ENCODE results near the gene PLCB2.

Gene PLCB2

GRCh38 chr15:40287968-40288367 lies 19.8 kb downstream of the PLCB2 start:
- no peak for TF ChIP-seq CTCF (IDR thresholded peaks at IDR 0.05; ENCODE audit: low read depth, low read length)
- no peak for DNase-seq (ENCODE audit: extremely low read depth, low read depth)

DNA sequence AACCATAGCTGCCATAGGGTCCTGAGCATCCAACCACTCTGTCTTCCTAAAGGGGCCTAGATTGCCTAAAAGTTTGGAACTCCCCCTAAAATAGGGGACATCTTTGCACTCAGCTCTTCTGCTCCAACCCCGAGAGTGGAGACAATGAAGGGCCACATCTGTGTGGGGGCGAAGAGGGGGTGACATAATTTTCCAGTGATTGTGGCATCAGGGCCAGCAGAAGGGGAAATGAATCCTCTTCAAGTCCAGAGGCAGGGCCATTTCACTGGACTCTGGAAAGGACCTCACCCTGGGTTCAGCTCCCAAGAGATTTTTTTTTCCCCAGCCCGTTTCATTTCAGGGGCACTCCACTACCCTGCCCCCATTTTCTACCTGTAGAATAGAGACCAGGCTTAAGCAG lies 20.2 kb downstream of the PLCB2 start:
- DNase-seq (ENCODE audit: extremely low read depth, low read depth): no peak
- no peak for TF ChIP-seq CTCF (IDR thresholded peaks at IDR 0.05; ENCODE audit: low read depth, low read length)

- DNase-seq (ENCODE audit: extremely low read depth, low read depth): no peak
- no peak for TF ChIP-seq CTCF (IDR thresholded peaks at IDR 0.05; ENCODE audit: low read depth, low read length)
Observed at GRCh38 chr15:40286794-40287193, 20.9 kb downstream of the PLCB2 start.

DNA sequence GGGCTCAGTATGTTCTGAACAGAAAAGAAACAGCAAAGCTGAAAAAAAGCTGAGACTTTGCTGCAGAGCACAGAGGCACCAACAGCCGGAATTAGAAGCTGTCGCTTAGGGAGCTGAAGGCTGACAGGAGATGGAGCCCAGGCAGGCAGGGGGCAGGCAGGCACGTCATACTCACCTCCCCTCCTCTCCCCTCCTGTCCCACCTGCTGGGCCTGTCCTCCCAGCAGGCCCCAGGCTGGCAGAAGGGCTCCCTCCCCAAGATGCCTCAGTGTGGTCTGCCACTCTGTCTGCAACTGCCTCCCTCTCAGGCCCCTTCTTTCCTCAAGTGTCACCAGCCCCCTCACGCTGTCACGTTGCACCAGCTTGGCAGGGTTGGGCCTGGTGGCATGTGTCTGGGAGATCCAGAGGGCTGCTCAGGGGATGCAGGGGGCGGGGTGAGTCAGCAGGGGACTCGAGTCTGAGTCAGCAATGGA lies 21.6 kb downstream of the PLCB2 start:
- no peak for TF ChIP-seq CTCF (IDR thresholded peaks at IDR 0.05; ENCODE audit: low read depth, low read length)
- no peak for DNase-seq (ENCODE audit: extremely low read depth, low read depth)

- no peak for TF ChIP-seq CTCF (IDR thresholded peaks at IDR 0.05; ENCODE audit: low read depth, low read length)
- DNase-seq (ENCODE audit: extremely low read depth, low read depth): no peak
Observed at GRCh38 chr15:40285554-40286011, 22.2 kb downstream of the PLCB2 start.

DNA sequence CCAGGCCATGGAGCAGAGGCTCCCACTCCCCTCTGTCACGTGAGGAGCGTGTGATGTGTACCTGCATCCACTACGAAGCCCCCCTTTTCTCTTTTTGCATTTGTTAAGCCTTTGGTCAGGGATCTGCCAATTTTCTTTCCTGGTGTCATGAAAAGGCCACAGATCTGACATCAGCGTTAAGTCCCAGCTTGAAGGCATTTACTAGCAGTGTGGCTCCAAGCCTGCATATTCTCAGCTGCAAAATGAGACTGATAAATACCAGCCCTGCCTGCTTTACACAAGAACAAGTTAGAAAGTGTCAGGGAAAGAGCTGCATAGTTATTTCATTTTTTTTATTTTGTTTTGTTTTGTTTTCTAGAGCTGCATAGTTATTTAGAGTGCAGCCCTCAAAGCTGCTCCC lies 22.6 kb downstream of the PLCB2 start:
- TF ChIP-seq CTCF (IDR thresholded peaks at IDR 0.05; ENCODE audit: low read depth, low read length): no peak
- no peak for DNase-seq (ENCODE audit: extremely low read depth, low read depth)

DNA sequence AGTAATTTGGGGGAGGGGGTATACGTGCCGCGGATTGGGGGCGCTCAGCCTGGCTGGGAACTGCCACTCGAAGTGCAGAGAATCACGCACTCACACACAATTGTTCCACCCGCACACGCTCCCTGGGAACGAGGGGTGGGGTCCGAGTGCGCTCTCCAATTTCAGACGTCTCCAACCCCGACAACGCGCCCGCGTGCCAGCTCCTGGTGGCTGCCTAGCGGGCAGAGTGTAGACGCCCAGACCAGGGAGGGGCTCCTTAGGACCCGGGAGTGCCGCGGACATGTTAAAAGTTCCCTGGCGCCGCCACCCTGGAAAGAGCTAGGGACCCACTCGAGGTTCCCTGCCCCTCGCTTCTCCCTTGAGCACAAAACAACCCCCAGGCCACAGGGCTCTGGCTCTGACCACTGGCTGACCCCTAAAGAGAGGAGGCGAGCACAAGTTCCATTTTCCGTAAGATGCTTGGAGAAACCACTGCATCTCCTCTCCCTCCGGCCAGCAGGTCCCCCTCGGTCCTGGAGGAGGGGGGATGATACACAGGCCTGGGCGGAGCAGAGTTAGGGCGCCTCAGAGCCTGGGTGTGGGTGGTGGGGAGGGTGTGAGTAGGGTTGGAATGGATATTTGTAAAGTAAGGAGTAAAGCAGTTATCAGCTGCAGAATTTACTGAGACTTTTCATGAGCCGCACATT lies 24.0 kb downstream of the PLCB2 start:
- TF ChIP-seq CTCF (IDR thresholded peaks at IDR 0.05; ENCODE audit: low read depth, low read length): no peak

More for the DNA sequence above, 24.0 kb downstream of the PLCB2 start:
- no peak for DNase-seq (ENCODE audit: extremely low read depth, low read depth)
